GM21717 (cell line): ENCODE results near the gene PYROXD2.
"Not testable (repeated sequence)": the region's sequence is repeated elsewhere in the genome, so short reads cannot be mapped to it uniquely, and the experiment has no call there.

ENCODE experiments used
- ATAC-seq: cut with Tn5 transposase; IDR thresholded peaks from one replicate; pipeline ENCODE4 v1.9.1; 2021; ENCODE audit warnings: mild to moderate bottlenecking, moderate library complexity; ENCODE audit not compliant: unreplicated experiment

Gene PYROXD2

GRCh38 chr10:98396096-98397063 is 18.6 kb downstream of the PYROXD2 start:
- ATAC-seq, result no peak

- no peak for ATAC-seq
Measured at GRCh38 chr10:98394851-98395440, 20.0 kb downstream of the PYROXD2 start.

- no peak for ATAC-seq
Measured at GRCh38 chr10:98391578-98391991, 23.4 kb downstream of the PYROXD2 start.

DNA sequence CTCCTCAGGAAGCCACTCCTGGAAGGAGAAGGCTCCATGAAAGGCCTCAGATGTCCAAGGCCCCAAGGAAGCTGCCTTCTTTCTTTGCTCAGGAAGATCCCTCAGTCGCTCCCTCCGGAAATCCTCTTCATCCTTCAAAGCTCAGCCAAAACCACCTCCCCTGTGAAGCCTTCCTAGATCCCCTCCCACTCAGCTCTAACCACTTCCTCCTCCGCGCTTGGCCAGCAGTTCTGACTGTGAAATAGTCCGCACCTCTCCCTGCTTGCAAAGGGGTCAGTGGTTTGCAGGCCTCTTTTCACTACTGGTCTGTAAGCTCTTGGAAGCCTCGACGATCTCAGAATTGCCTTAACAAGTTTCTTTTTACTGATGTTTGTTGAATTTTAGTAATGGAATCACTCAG is 23.9 kb downstream of the PYROXD2 start:
- ATAC-seq, result peak; percentile 74

DNA sequence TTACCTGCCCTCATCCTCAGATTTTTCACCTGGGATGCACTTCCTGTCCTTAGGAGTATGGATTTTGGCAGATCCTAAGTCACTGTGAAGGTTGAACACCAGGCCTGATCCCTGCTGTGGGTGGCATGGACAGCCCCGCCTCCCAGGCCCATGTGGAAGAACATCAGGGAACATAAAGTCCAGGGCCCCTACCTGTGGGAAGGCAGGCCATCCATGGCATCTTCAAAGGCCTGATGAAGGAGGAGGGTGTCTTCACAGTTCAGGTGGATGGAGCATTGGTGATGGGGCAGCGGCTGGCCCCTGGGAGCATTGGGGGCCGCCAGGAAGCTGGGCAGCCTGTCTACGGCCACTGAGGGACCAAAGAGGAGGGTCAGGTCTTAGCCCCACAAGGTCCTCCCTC is 24.6 kb downstream of the PYROXD2 start:
- ATAC-seq, result no peak

DNA sequence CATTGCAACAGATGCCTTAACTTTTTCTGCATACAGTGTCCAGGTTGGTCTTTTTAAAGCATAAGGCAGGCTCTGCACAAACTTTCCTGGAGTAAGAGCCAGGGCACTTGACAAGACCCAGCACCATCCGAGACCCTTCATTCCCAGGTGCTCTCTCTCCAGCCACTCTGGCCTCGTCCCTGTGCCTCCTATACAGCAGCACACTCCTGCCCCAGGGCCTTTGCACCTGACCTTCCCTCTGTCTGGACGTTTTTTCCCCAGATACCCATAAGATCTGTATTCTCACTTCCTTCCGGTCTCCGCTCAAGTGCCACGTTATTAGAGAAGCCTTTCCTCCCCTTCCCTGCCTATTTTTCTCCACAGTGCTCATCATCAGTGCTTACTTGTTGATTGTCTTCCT is 25.6 kb downstream of the PYROXD2 start:
- no peak for ATAC-seq

GRCh38 chr10:98388101-98388655 is 26.8 kb downstream of the PYROXD2 start:
- no peak for ATAC-seq

- ATAC-seq, result no peak
Measured at GRCh38 chr10:98384531-98385133, 30.4 kb downstream of the PYROXD2 start.

GRCh38 chr10:98383869-98384268 is 31.1 kb downstream of the PYROXD2 start:
- no peak for ATAC-seq

DNA sequence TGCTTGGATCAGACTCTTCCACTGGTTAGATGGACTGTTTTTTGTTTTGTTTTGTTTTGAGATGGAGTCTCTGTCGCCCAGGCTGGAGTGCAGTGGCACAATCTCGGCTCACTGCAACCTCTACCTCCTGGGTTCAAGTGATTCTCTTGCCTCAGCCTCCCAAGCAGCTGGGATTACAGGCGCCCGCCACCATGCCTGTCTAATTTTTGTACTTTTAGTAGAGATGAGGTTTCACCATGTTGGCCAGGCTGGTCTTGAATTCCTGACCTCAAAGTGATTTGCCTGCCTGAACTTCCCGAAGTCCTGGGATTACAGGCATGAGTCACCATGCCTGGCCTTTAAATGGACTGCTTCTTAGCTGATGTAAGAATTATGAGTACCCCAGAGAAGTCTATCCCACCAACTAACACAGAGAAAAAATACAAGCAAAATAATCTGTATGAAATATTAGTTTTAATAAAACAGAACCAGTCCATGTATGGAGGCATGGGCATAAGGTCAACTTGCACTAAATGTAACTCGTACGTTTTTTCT is 31.8 kb downstream of the PYROXD2 start:
- ATAC-seq, result not testable (repeated sequence)

DNA sequence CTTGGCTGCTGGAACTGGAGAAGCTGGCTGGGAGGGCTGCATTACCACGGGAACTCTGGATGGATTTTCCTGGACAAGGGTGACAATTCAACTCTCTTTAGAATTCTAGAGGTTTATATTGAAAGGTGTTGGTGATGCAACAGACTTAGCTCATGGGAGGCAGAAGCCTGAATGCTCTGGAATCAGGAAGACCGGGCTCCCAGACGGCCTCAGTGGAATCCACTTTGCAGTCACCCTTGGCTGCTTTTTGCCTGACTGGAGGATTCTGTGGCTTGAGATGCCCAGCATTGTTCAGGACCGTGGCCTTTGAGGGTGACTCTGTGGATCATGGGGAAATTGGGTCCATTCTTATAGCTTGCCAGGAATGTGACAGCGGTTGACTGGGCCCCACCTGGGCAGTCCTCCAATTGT is 32.3 kb downstream of the PYROXD2 start:
- no peak for ATAC-seq

GRCh38 chr10:98380493-98381339 is 34.3 kb downstream of the PYROXD2 start:
- no peak for ATAC-seq

DNA sequence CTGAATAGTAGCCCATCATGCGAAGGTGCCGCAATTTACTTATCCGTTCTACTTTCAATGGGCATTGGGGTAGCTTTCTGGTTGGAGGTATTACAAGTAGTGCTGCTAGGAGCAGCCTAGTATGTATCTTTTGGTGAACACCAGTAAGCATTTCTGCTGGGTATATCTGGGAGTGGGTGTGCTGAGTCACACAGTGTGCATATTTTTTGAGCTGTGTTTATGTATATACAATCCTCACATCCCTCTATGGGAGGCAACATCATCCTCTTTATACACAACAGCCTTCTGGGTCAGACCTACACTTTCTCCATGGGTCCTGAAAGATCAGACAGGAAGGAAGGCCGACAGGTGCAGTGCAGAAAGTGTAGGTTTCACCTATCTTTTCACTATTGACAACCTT is 36.3 kb downstream of the PYROXD2 start:
- ATAC-seq, result no peak

DNA sequence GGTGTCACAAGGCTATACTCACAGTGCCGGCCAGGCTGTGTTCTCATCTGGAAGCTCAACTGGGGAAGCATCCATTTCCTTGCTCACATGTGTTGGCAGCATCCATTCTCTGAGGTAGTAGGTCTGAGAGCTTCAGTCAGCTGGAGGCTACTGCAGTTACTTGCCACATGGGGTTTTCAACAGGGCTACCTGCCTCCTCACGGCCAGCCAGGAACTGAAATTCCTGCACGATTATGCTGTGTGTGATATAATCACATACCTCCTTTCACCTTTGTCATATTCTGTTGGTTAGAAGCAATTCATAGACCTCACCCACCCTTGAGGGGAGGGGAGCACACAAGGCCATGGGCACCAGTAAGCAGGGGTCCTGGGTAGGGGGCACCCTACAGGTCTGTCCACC is 37.4 kb downstream of the PYROXD2 start:
- no peak for ATAC-seq

GRCh38 chr10:98377001-98377400 is 38.0 kb downstream of the PYROXD2 start:
- ATAC-seq, result no peak

GRCh38 chr10:98376485-98376884 is 38.5 kb downstream of the PYROXD2 start:
- no peak for ATAC-seq

GRCh38 chr10:98374217-98374985 is 40.6 kb downstream of the PYROXD2 start:
- no peak for ATAC-seq

DNA sequence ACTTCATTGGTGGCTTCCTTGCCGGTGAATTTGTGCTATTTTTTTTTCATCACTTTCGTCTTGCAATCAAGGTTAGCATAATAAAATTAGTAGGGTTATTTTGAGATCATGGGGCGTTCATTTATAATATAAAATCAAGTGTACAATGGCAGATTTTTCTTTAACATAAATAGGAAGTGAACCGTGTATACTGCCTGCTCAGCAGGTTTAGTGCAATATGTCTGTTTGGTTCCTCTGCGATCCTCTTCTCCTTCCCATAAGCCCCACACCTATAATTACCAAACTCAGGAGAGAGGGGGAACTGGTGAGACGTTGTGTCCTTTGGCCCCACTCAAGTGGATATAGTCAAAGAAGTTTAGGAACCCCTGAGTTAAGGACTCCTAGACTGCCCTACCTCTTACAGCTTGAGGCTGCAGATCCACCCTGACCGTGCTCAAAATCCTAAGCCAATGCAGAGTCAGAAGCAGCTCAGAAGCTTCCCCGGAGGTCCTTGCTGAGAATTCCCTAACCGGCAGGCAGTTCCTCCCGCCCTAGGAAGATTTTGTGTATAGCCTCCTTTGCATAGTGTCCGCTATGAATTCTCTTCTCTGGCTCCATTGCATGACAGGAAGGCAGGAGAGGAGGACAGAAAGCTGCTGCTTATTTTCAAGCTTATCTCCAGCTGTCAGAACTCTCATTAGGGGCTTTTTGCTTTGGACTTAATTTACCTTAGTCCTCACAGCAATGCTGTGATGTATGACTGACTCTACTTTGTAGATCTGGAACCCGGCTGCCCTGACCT is 41.5 kb downstream of the PYROXD2 start:
- ATAC-seq, result no peak
